Stomach (tissue), 9 donors: ENCODE results near the gene SGCA. TPM values are rescaled to one million over a fixed set of nuclear protein-coding genes. Genes with fewer than 3 reads are reported as not detected.

ENCODE experiments used
- DNase-seq, 2 donors: peaks; one replicate each; pipeline versions ENCODE4 v3.0.0 to v3.0.0-alpha.2; 2013 to 2019
- H3K27ac ChIP-seq, 5 donors: fragments of 200-600 bp in 4 of 5; sonication (generic) in 4 of 5; one replicate each; pipeline ENCODE4 v1.5.1; 2013 to 2019; ENCODE audit warnings: mild to moderate bottlenecking in 1 of 5, moderate library complexity in 1 of 5
- H3K27me3 ChIP-seq, 3 donors: fragments of 200-600 bp; sonication (generic); one replicate each; pipeline ENCODE4 v1.5.1; 2017 to 2019; ENCODE audit warnings: mixed run types in 1 of 3
- H3K36me3 ChIP-seq, 4 donors: fragments of 200-600 bp; sonication (generic); 1 replicate in 3 of 4; 2 replicates in 1 of 4; pipeline ENCODE4 v1.5.1; 2016 to 2019
- H3K4me1 ChIP-seq, 4 donors: fragments of 200-600 bp; sonication (generic); one replicate each; pipeline ENCODE4 v1.5.1; 2016 to 2019
- H3K4me3 ChIP-seq, 4 donors: fragments of 200-600 bp; sonication (generic) in 3 of 4; one replicate each; pipeline ENCODE4 v1.5.1; 2016 to 2019; ENCODE audit warnings: mild to moderate bottlenecking in 1 of 4
- H3K9me3 ChIP-seq, 4 donors: fragments of 200-600 bp; sonication (generic); one replicate each; pipeline ENCODE4 v1.5.1; 2016 to 2019
- EP300 ChIP-seq: sonication (generic); formaldehyde crosslinking; IDR thresholded peaks from one replicate; pipeline ENCODE4 v1.6.1; 2017; ENCODE audit warnings: antibody characterized with exemption
- POLR2A ChIP-seq, 4 donors: fragments of 450-650 bp; IDR thresholded peaks; one replicate each; pipeline ENCODE4 v1.6.1; 2016; ENCODE audit warnings: antibody characterized with exemption in 4 of 4, control low read depth in 2 of 4, mild to moderate bottlenecking in 1 of 4, moderate library complexity in 1 of 4
- POLR2AphosphoS5 ChIP-seq, 3 donors: sonication (generic); formaldehyde crosslinking; IDR thresholded peaks; one replicate each; pipeline ENCODE4 v1.6.1; 2016; ENCODE audit warnings: antibody characterized with exemption in 3 of 3
- WGBS, 5 donors: extraction: QIAGEN DNeasy Blood & Tissue Kit in 3 of 5; methylation state at CpG; one replicate each; pipeline versions ENCODE4 v1.1.5 to v1.1.7; 2013 to 2018; 5-methylcytosine and 5-hydroxymethylcytosine counted together
- intact Hi-C: fragments of 100-400 bp; cut with DNase I; formaldehyde crosslinking; loops from one replicate; pipeline ENCODE4 v1.15.1; 2023; ENCODE audit warnings: low total_unique reads
- polyA plus RNA-seq, 3 donors: library from polyadenylated mRNA; stranded (reverse); fragments of 200-250 nt; gene quantifications; one replicate each; pipeline ENCODE4 v1.2.3, GENCODE V29; 2013
- total RNA-seq, 5 donors: library from RNA; depleted of rRNA; stranded (reverse); fragments of >200 nt; gene quantifications; one replicate each; pipeline versions ENCODE4 v1.1.0 to v1.2.3, GENCODE V29; 2014 to 2016
- TF ChIP-seq, protein P1 (sequence below), 7 experiments: fragments of 450-650 bp in 4 of 7; fragments of 200-600 bp in 3 of 7; sonication (generic) in 3 of 7; IDR thresholded peaks; one replicate each; pipeline ENCODE4 v1.5.1; 2016 to 2019; ENCODE audit warnings: antibody characterized with exemption in 7 of 7, control low read depth in 2 of 7, mild to moderate bottlenecking in 1 of 7
- donor health status: healthy with polysubstance abuse.
- donor health status: Bipolar disorder and iron deficiency.
- donor health status: healthy.

Gene SGCA
- total and polyA plus RNA-seq, 8 donors = 5.4 to 89.3 (median 15.1) TPM

DNA sequence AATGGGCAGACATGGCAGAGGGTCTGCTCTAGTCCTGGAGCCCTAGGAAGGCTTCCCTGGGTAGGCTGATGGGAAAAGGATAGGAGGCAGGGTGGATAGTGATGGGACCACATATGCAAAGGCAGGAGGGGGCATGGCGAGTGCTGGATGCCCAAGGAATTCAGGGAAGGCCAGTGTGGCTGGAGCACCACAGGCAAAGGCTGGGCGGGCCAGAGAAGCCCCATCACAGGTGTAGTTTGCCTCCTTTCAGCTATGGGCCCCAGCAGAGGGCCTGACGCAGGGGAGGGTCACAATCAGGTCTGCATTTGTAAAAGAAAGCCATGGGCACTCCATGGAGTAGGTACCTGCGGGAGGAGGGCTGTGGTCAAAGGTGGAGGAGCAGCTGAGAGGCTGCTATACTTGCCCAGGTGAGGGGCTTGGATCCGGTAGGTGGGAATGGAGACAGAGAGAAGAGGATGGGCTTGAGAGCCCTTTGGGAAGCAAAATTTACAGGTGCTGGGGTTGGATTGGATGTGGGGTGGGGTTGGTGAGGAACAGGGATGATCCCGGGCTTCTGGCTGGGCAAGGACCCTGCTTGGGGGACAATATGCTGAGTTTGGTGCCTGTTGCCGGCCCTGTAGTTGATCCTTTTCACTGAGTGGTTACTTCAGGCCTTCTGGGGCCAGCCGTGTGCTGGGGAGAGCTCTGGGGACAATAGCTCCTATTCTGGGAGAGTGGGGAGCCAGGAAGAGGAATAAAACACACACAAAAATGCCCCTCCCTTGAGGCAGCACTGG is 42.2 kb downstream of the SGCA start:
- intact Hi-C loops = no loop called here
- Histone ChIP-seq H3K36me3 (no peaks in the 10 kb centered on the region), H3K4me3 (no peak overlapping the region), H3K27me3 (peaks cover 0 to 58% (median 8%) of the 10 kb centered on the region in 3 donors), H3K9me3 (no peaks in the 10 kb centered on the region), H3K27ac (peak overlapping the region in 4 of 5 donors; percentile 52 to 93 (median 88)), H3K4me1 (peaks cover 19 to 86% (median 52%) of the 10 kb centered on the region in 4 donors)
- no peak for DNase-seq
- 78 to 94% (median 93%) methylated on average over 8 of the region's 8 CpGs for WGBS, 5 donors
- TF ChIP-seq POLR2A (IDR thresholded peaks at IDR 0.05) = no peak
- TF ChIP-seq POLR2AphosphoS5 (IDR thresholded peaks at IDR 0.05) = no peak
- TF ChIP-seq, protein P1, sequence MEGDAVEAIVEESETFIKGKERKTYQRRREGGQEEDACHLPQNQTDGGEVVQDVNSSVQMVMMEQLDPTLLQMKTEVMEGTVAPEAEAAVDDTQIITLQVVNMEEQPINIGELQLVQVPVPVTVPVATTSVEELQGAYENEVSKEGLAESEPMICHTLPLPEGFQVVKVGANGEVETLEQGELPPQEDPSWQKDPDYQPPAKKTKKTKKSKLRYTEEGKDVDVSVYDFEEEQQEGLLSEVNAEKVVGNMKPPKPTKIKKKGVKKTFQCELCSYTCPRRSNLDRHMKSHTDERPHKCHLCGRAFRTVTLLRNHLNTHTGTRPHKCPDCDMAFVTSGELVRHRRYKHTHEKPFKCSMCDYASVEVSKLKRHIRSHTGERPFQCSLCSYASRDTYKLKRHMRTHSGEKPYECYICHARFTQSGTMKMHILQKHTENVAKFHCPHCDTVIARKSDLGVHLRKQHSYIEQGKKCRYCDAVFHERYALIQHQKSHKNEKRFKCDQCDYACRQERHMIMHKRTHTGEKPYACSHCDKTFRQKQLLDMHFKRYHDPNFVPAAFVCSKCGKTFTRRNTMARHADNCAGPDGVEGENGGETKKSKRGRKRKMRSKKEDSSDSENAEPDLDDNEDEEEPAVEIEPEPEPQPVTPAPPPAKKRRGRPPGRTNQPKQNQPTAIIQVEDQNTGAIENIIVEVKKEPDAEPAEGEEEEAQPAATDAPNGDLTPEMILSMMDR (IDR thresholded peaks at IDR 0.05) = no peak
- no peak for TF ChIP-seq EP300

DNA sequence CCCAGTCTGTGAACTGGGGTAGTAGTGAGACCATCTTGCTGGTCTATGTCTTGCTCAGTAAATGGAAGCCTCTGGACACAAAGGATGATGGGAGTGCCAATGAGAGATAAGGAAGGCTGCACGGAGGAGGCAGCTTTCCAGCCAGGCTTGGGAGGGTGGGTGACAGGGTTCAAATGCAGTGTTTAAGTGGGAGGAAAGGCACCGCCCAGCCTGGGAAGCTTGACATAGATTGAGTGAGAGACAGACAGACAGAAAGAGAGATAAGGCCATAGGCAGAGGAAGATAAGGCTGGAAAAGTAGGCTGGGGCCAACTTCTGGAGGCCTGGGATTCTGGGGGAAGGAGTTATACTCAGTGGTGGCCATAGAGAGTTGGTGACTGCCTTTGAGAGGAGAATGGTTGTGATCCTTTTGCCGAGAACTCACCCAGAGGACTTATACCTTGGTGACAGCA is 42.8 kb downstream of the SGCA start:
- H3K4me1 ChIP-seq = peaks cover 19 to 83% (median 51%) of the 10 kb centered on the region in 4 donors
- no peaks in the 10 kb centered on the region for H3K36me3 ChIP-seq
- TF ChIP-seq EP300 (no peak), POLR2AphosphoS5 (IDR thresholded peaks at IDR 0.05) (no peak), POLR2A (IDR thresholded peaks at IDR 0.05) (no peak)
- TF ChIP-seq, protein P1 (IDR thresholded peaks at IDR 0.05) = no peak
- intact Hi-C loops = no loop called here
- WGBS, 5 donors = 62 to 78% (median 72%) methylated on average over 3 of the region's 3 CpGs
- H3K9me3 ChIP-seq = no peaks in the 10 kb centered on the region
- peaks cover 0 to 53% (median 8%) of the 10 kb centered on the region in 3 donors for H3K27me3 ChIP-seq
- no peak overlapping the region for H3K4me3 ChIP-seq
- peak overlapping the region in 4 of 5 donors; percentile 87 to 93 (median 90) for H3K27ac ChIP-seq
- peak in 1 of 2 donors; percentile 15 for DNase-seq

DNA sequence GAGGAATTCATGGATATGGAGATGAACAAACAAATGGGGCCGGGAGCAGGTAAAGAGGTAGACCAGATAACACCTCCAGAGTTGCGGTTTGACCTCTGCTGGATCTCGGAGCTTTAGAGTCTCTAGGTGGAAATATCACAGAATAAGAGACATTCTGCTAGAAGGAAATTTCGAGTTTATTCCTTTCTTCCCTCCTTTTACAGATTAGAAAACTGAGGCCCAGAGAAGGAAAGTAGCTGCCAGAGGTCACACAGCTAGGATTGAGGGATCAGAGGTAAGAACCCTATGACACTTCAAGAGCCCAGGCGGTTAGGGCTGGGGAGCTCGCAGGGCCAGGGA is 43.3 kb downstream of the SGCA start:
- Histone ChIP-seq H3K27me3 (peaks cover 0 to 49% (median 8%) of the 10 kb centered on the region in 3 donors), H3K9me3 (no peaks in the 10 kb centered on the region), H3K4me3 (no peak overlapping the region), H3K36me3 (no peaks in the 10 kb centered on the region), H3K27ac (peak overlapping the region in 4 of 5 donors; percentile 87 to 93 (median 90)), H3K4me1 (peaks cover 19 to 78% (median 49%) of the 10 kb centered on the region in 4 donors)
- TF ChIP-seq, protein P1 (IDR thresholded peaks at IDR 0.05) = no peak
- TF ChIP-seq POLR2AphosphoS5 (IDR thresholded peaks at IDR 0.05) = no peak
- TF ChIP-seq POLR2A (IDR thresholded peaks at IDR 0.05) = no peak
- TF ChIP-seq EP300 = no peak
- WGBS, 5 donors = 75 to 80% (median 78%) methylated on average over 6 of the region's 6 CpGs
- DNase-seq = no peak
- intact Hi-C loops = no loop called here

DNA sequence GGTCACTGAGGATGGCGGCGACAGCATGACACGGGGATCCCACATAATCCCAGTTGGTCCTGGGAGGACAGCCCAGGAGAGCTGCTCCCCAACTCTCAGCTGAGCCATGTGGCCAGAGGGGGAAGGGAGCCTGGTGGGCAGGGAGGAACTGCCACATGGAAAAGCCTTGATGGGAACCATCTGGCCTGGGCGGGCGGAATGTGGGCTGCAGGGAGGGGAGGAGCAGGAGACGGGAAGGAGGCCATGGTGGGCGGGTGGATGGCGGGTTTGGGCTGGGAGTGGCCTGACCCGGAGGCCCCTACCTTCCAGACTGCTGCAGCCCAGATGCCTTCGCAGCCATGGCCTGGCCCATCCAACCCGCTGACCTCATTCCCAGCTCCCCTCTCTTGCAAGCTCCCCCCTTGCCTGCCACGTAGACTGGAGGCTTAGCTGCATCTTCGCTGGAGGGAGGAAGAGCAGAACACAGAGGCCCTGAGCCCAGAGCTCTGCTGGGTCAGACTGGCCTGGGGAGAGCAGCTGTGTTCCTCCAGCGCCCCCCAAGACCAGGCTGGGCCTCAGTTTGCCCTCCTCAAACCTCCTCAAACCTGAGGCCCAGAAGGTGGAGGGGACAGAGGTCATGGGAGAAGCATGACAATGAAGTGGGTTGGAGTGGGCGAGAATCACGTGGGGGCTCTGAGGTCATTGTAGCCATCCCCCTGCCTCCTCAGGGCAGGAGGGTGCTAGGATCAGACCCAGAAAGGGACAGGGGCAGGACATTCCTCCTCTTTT is 43.9 kb downstream of the SGCA start:
- peak overlapping the region; percentile 80 to 93 (median 89) for H3K27ac ChIP-seq
- DNase-seq = peak; percentile 57 to 96
- intact Hi-C loops = no loop called here
- H3K36me3 ChIP-seq = no peaks in the 10 kb centered on the region
- H3K4me3 ChIP-seq = no peak overlapping the region
- TF ChIP-seq EP300 (no peak), POLR2AphosphoS5 (IDR thresholded peaks at IDR 0.05) (peak; percentile 70 to 89 (median 71)), POLR2A (IDR thresholded peaks at IDR 0.05) (no peak)
- TF ChIP-seq, protein P1 (IDR thresholded peaks at IDR 0.05) = no peak
- H3K9me3 ChIP-seq = no peaks in the 10 kb centered on the region
- 49 to 69% (median 63%) methylated on average over 16 of the region's 16 CpGs for WGBS, 5 donors
- peaks cover 0 to 43% (median 8%) of the 10 kb centered on the region in 3 donors for H3K27me3 ChIP-seq
- peaks cover 14 to 75% (median 46%) of the 10 kb centered on the region in 4 donors for H3K4me1 ChIP-seq
